Measurements from ENCODE around the gene BMPR1A.
A peak's percentile ranks its signal among the peaks of the same experiment; 100 is the strongest.

BMPR1A gene

DNA sequence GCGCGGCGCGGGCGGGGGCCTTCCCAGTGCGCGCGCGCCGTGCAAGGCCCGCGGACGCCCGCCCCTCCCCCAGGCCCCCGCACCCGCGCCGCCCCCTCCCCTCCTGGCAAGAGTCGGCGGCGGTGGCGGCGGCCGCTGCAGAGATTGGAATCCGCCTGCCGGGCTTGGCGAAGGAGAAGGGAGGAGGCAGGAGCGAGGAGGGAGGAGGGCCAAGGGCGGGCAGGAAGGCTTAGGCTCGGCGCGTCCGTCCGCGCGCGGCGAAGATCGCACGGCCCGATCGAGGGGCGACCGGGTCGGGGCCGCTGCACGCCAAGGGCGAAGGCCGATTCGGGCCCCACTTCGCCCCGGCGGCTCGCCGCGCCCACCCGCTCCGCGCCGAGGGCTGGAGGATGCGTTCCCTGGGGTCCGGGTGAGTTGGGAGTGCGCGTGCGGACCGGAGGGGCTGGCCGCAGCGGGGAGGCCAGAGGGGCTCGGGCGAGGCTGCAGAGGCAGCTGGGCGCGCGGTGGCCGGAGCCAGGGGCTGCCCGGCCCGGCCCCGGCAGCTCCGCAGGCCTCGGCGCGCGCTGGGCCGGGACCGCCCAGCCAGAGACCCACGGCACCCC lies at the start of gene BMPR1A:
TSS of gene BMPR1A (plus strand) at position 109 of the 602 bp plus-strand sequence. CDS start 119,400 bp downstream, outside the sequence.
- no peak for DNase-seq

DNA sequence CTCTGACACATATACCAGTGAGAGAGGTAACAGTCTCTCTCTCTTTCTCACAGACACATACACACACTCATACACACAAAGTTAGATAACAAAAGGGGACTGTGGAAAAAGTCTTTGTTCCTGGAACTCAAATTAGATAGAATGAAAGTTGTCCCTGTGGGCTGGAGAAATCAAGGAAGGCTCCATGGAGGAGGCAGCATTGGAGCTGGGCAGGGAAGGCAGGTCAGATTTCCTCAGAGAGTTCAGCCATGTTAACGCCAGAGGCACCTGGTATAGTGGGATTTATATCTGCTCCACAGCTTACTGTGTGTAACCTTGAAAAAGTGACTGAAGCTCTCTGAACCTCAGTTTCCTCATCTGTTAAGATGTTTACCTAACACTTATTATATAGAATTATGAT lies 49.4 kb upstream of the BMPR1A start:
- DNase-seq = no peak

DNA sequence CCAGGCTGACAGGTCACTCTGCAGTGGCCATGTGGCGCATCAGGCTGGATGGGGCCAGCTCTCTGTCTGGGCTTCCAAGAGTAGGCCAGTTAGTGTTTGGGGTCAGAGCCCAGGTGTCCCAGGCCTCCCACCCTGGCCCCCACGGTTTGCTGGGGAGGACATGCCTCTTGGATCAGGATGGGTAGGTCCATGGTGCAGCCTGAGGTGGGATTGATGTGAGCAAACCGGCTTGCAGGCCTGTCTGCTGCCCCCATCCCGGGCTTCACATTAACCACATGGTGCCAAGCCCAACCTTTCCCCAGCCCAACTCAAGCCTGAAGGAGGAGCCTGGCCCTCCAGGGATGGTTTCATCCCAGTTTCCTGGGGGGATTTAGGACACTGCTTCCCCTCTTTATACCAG lies 48.9 kb upstream of the BMPR1A start:
- no peak for DNase-seq

DNA sequence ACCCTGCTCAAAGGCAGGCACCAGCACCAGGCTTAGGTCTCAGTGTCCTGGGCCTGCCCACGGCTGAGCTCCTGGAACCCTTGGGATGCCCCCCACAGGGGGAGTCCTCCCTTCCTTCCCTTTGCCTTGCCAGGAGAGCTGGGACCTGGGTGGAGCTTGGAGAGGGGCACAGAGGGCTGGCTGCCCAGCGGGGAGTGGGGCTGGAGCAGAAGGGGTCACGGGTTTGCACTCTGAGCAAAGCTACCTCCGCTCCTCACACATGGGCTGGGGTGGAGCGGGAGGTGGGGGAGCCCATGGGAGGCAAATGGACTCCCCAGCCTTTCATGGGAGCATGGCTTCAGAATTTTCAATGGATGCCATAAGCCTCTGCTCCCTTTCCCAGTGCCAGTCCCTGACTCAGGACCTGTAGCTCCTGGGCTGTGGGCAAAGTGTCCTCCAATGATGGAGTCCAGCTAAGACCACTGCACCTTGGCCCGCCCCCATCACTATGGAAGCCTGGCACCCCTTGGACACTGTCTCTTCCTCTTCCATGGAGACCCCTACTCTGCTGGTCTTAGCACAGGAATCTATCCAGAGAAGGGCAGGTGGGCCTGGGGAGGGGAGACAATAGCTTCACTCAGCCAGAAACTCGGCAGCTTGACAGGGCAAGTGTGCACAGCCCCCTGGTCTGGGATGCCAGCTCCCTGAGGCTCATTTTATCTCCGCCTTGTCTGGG lies 48.2 kb upstream of the BMPR1A start:
- DNase-seq = no peak

DNA sequence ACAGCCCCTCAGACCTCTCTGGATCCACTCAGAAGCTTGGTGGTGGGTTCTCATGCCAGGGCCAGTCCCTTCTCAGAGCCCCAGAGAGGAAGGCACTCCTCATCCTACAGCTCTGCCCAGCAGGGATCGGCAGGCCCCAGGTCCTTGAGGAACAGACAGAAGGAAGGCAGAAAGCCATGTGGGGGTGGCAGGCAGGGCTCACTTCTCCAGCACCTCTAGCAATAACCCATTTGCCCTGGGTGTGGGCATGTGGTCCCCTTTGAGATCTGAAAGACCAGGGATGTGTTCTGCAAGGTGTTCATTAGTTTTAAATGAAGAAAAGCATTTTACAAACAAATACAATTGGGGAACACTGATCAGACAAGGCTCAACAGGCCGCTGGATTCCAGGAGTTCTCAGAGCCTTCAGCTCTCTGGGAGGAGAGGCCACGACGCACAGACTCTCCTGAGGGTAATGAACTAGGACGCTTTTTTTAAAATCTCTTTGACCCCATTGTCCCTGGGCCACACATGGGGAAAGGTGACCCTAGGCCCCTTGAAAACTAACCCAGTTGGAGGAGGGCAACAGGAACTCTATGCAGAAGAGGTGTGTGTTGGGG lies 47.5 kb upstream of the BMPR1A start:
- no peak for DNase-seq

DNA sequence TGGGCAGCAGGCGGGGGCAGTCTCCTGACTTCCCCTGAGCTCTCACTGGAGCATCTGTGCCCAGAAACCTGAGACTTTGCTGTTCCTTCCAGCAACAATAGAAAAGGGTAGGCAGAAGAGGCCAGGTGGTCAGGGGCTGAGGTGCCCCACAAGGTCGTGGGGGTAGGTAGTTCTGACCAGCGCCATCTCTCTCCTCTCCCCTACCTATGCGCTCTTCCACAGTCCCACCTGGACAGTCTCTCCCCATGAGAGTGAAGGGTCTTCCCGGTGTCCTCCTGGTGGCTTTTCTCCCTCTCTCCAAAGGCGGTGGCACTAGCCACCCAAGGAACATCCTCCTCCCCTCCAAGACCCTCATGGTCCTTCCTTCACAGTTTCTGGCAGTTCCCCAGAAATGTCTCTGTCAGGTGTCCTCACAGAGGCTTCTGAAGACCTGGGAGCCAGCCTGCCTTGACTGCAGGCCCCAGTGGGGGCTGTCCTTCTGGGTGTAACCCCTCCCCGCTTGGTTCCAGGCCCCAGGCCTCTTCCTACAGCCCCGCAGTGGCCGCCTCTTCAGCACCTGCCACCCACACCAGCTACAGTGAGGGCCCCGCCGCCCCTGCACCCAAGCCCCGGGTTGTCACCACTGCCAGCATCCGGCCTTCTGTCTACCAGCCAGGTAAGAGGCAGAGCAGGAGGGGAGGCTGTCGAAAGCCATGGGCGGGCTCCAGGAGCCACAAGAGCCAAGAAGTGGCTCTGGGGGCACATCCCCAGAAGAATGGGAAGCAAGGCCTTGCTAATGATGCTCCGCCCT lies 46.8 kb upstream of the BMPR1A start:
- DNase-seq = no peak

DNA sequence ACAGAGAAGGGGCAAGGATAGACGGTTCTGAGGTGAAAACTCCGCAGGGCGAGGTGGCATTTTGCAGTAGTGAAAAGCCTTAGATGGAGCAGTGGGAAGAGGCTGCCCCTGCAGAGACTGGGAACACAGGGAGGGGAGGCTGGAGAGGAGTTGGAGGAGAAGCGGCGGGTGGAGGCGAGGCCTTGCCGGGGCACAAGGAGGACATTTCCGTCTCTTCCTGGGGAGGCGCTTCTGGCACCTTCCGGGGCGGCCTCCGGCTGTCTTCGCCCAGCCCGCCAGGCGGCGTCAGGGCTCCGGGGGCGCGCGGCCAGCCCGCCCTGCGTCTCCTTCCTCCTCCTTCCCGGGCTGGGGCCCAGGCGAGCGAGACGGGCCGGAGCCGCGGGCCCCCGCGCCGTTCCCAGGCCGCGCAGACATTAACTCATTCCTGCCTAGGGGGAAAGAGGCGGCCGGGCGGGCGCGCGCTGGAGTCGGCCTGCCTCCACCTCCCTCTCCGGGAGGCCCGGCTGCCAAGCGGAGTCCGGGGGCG lies 45.4 kb upstream of the BMPR1A start:
- peak; percentile 19 to 69 for DNase-seq

DNA sequence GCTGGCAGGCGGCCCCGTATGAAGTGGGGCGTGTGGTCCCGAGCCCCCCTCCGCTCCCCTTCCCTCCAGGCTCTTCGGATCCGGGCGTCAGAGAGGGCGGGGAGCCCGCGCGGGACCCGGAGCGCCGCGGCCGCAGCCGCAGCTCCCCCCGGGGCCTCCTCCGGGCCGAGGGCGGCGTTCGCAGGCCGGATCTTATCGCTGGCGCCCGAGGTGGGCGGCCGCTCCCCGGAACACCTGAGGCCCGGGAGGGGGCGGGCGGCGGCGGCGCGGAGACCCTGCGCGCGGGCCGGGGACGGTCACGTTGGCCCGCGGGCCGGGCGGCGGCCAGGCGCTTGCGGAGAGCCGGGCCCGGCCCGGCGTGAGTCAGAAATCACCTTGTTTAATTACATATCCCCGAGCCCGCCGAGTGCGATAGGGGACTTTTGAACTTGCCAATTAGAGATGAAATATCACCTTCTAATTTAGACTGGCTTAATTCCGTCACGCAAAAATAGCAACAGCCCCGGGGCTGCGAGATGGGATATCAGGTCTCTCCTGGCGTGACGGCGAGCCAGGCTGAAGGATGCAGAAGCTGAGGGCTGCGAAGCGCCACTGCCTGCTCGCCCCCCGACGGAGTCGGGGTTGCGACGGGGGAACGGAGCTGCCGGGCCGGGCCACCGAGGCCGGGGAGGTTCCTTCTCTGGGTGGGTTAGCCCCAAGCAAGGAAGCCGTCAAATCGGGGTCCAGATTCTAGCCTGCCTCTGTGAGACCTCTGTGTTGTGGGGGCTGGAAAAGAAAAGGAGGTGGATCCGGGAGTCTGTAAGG lies 44.7 kb upstream of the BMPR1A start:
- no peak for DNase-seq

DNA sequence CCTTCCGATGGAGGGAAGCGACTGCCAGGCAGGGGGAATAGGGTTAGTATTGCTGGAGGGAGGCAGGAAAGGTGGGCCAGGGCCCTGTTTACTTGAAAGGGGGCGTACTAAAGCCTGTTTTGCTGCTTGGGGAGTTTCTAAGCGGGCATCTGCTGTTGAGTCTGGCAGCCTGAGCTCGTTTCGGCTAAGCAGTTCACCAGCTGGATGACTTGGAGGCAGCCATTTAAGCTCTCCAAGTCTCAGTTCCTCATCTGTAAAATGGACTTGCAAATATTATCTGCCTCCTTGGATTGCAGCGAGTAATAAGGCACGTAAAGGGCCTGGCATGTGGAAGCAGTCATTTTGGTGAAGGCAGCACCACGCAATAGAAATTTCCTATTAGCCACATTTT lies 44.1 kb upstream of the BMPR1A start:
- no peak for DNase-seq

DNA sequence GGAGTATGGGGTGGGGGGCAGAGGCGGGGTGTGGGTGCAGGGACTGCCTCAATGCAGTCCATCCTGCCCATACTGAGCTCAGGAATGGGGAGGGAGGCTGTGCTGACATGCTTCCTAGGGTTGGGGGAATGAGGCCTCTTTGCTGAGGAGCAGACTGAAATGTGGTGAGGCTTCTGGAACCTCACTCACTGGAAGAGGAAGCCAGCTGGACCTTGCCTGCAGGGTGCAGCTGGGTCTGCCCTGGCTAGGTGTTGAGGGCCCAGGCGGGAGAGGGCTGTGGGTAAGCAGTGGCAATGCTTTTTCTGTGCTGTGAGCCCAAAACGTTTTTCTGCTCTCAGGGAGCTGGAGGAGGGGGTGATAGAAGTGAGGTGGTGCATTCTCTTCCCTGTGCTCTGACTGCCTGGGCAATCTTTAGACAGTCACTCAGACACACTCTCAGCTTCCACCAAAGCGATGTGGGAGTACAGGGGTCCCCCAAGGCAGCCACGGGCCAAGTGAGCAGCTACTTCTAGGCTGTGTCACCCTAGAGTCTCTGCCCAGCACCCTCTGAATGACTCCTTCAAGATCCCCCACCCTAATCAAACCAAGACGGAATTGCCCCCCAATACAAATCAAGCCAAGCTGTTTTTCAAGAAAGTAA lies 41.1 kb upstream of the BMPR1A start:
- DNase-seq = no peak

DNA sequence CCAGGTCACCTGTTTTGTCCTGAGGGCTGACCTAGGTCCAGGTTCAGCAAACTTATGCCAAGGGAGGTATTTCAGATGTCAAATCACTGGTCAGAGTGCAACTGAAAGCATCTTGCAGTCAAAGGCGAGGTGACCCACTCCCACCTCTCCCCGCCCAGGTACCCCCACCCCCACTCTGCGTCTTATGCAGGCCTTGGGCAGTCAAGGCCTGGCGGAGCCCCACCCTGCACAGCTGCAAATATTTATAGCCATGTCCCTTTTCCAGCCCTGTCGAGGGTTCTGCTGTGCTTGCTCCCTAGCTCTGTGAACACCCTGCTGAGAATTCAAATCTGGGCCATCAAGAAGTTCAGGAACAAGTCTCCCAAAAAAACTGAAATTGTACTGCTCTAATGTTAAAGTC lies 40.6 kb upstream of the BMPR1A start:
- no peak for DNase-seq

DNA sequence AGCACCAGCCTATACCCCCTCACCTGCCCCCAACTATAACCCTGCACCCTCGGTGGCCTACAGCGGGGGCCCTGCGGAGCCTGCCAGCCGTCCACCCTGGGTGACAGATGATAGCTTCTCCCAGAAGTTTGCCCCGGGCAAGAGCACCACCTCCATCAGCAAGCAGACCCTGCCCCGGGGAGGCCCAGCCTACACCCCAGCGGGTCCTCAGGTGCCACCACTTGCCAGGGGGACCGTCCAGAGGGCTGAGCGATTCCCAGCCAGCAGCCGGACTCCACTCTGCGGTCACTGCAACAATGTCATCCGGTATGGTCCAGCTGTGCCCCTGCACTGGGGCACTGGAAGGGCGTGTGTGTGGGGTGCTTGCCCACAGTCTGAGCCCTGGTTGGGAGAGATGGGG lies 40.0 kb upstream of the BMPR1A start:
- no peak for DNase-seq

DNA sequence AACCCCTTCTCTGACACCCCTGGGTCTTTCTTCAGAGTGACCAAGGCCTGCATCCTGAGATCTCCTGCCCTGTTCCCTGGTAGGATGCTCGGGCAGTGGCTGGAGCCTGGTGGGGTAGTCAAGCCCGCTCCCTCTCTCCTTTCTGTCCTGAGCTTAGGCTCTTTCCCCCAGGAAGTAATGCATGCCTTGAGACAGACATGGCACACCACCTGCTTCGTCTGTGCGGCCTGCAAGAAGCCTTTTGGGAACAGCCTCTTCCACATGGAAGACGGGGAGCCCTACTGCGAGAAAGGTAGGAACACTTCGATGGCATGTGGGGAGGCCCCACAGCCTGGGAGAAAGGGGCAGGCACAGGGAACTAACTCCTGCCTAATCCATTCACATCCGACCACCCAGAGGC lies 37.9 kb upstream of the BMPR1A start:
- DNase-seq = no peak

DNA sequence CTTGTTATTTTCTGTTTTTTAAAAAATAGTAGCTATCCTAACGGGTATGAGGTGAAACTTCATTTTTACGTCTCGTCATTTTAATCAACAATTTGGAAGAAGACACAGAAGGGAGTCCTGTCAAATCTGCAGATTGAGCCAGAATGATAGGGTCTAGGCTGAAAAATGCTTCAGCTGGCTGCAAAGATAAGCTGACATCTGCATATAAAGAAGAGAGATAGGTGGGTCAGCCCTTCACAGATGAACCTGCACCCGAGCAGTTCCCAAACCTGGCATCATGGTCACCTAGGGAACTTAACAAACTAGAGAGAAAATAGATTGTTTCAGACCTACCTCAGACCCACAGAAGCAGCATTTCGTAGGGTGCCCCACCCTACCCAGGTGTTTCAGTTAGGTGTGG lies 35.2 kb upstream of the BMPR1A start:
- DNase-seq = no peak

DNA sequence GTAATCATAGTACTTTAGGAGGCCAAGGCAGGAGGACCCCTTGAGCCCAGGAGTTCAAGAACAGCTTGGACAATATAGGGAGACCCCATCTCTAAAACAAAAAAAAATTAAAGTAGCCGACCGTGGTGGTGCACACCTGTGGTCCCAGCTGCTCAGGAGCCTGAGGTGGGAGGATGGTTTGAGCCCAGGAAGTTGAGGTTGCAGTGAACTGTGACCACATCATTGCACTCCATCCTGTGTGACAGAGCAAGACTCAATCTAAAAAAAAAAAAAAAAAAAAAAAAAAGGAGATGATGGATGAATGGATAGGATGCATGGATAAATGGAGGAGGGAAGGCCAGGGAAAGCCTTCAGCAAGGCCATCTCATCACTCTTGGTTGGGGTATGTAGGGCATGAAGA lies 33.4 kb upstream of the BMPR1A start:
- no peak for DNase-seq

DNA sequence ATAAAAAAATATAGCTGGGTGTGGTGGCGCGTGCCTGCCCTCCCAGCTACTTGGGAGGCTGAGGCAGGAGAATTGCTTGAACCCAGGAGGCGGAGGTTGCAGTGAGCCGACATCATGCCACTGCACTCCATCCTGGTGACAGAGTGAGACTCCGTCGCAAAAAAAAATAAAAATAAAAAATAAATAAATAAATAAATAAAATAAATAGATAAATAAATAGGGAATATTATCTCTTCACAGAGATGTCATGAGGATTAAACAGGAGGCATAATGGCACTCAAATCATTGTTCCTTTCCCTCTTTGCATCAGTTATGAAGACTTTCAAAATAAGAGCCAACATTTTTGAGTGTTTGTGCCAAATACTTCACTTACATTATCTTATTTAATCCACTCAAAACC lies 32.0 kb upstream of the BMPR1A start:
- DNase-seq = no peak

DNA sequence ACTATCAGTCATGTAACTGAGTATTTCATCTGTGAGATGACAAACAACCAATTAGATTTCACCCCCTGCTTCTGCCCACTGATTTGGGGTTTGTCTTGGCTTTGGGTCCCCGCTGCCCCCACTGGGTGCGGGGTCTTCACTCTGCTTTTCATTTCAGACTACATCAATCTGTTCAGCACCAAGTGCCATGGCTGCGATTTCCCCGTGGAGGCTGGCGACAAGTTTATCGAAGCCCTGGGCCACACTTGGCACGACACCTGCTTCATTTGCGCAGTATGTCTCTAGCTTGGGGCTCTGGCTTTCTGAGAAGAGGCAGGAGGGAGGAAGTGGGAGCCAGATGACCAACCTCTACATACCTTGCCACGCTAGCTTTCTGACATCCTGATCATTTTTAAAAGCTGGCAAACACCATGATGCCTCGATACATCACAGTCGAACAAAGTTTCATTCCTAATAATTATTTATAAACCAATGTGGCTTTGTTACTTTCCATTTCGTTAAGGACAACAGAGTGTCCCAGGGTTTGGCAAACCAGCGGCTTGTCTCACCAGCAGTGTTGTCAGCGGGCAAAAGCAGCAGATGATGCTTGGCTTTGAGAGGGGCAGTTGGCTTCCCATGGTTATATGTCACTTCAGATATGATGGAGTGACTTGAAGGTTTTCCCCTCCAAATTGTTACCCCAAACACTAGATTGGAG lies 30.3 kb upstream of the BMPR1A start:
- DNase-seq = no peak

DNA sequence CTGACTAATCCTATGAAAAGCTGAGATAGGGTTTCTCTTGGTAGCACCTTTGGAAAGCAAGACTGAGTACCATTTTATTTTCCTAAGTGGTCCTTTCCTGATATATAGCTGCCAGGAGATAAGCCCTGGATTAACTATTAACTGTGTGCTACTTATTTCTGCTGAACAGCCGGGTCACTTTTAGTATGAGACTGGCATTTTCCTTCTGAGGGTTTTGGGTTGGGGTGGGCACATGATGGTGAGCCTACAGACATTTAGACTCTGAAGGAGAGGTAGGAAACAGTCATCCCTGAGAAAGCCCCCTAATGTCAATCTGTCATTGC lies 29.8 kb upstream of the BMPR1A start:
- no peak for DNase-seq

DNA sequence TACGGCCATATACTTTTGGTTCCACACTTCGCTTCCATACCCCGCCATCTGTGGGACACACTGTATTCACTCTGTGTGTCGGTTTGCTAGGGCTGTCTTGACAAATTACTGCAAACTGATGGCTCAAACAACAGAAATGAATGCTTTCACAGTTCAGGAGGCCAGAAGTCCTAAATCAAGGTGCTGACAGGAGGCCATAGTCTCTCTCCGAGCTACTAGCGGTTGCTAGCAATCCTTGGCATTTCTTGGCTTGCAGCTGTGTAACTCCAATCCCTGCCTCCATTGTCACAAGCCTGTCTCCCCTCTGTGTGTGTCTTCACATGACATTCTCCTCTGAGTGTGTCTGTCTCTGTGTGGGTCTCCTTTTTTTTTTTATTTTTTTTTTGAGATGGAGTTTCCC lies 28.9 kb upstream of the BMPR1A start:
- no peak for DNase-seq

DNA sequence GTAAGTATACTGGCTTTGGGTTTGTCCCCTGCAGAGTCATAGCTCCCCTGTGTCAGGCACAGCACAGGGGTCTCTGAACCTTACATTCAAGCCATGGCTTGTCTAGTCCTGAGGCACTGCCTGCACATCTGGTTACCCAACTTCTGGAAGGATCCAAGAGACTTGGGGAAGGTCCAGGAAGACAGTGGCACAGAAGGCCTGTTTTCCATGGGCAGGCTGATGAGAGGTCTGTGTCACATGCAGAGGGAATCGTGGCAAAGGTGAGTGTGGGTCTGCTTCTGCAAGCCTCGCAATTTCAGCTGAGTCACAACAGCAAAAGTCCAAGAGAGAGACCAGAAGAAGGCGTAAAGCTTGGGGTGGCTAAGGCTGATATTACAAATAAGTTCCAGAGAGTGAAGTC lies 28.4 kb upstream of the BMPR1A start:
- DNase-seq = no peak

DNA sequence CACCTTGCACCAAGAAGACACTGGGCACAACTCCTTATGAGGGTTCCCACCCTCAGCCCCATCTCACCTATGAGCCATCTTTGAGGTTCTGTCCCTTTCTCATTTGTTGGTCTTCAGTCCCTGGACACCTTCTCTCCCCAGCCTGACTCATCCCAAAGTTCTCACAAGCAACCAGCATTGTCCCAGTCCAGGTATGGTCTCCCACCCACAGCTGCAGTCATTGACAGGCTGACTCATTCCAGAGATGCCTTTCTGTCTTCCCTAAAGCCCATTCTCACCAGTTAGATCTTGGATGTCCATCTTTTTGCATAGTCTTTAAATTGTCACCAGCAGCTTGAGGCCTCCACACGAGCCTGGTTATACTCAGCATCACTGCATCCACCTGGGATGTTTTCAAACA lies 26.7 kb upstream of the BMPR1A start:
- DNase-seq = no peak

DNA sequence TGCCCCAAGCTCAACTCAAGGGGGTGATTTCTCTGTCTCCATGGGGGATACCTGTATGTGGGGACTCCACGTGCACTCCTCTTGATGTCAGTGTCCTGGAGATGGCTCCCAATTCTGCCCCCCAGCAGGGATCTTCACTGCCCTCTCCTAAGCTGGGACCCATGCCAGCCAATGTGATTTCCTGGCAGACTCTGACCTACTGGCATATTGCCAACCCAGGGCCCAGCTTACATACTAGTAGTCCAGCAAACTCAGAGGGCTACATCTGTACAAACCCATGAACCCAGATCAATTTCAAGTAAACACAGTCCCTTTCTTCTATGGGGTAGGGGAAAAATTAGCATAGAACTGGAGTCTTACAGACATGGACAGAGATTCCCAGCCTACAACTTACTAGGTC lies 26.2 kb upstream of the BMPR1A start:
- no peak for DNase-seq

Data from SW 1271 (cell line).